Measurements from ENCODE around the gene THSD4.

The THSD4 gene

GRCh38 chr15:71612397-71612722, 497.1 kb downstream of the THSD4 start:
- TF ChIP-seq CTCF (IDR thresholded peaks at IDR 0.05; ENCODE audit: low read depth, low read length, missing control alignments), result no peak
- no peak overlapping the region for H3K4me3 ChIP-seq (replicated peaks; ENCODE audit: low read depth, low read length)
- no peak for DNase-seq (ENCODE audit: extremely low read depth, low read depth)

GRCh38 chr15:71612869-71613268, 497.6 kb downstream of the THSD4 start:
- no peak for DNase-seq (ENCODE audit: extremely low read depth, low read depth)
- no peak for TF ChIP-seq CTCF (IDR thresholded peaks at IDR 0.05; ENCODE audit: low read depth, low read length, missing control alignments)
- no peak overlapping the region for H3K4me3 ChIP-seq (replicated peaks; ENCODE audit: low read depth, low read length)

- H3K4me3 ChIP-seq (replicated peaks; ENCODE audit: low read depth, low read length), result no peak overlapping the region
- no peak for DNase-seq (ENCODE audit: extremely low read depth, low read depth)
- no peak for TF ChIP-seq CTCF (IDR thresholded peaks at IDR 0.05; ENCODE audit: low read depth, low read length, missing control alignments)
Measured at GRCh38 chr15:71623111-71623510, 507.8 kb downstream of the THSD4 start.

GRCh38 chr15:71626596-71627088, 511.4 kb downstream of the THSD4 start:
- no peak for TF ChIP-seq CTCF (IDR thresholded peaks at IDR 0.05; ENCODE audit: low read depth, low read length, missing control alignments)
- DNase-seq (ENCODE audit: extremely low read depth, low read depth), result no peak
- no peak overlapping the region for H3K4me3 ChIP-seq (replicated peaks; ENCODE audit: low read depth, low read length)

GRCh38 chr15:71627188-71627587, 511.9 kb downstream of the THSD4 start:
- no peak overlapping the region for H3K4me3 ChIP-seq (replicated peaks; ENCODE audit: low read depth, low read length)
- no peak for TF ChIP-seq CTCF (IDR thresholded peaks at IDR 0.05; ENCODE audit: low read depth, low read length, missing control alignments)
- no peak for DNase-seq (ENCODE audit: extremely low read depth, low read depth)

GRCh38 chr15:71627604-71628003, 512.3 kb downstream of the THSD4 start:
- H3K4me3 ChIP-seq (replicated peaks; ENCODE audit: low read depth, low read length), result no peak overlapping the region
- no peak for DNase-seq (ENCODE audit: extremely low read depth, low read depth)
- no peak for TF ChIP-seq CTCF (IDR thresholded peaks at IDR 0.05; ENCODE audit: low read depth, low read length, missing control alignments)

- H3K4me3 ChIP-seq (replicated peaks; ENCODE audit: low read depth, low read length), result no peak overlapping the region
- no peak for DNase-seq (ENCODE audit: extremely low read depth, low read depth)
- no peak for TF ChIP-seq CTCF (IDR thresholded peaks at IDR 0.05; ENCODE audit: low read depth, low read length, missing control alignments)
Measured at GRCh38 chr15:71628988-71629770, 513.9 kb downstream of the THSD4 start.
